ENCODE results near the gene RPGRIP1L. TPM values are rescaled to one million over a fixed set of nuclear protein-coding genes. Genes with fewer than 3 reads are reported as not detected.

RPGRIP1L gene
- total and polyA plus RNA-seq, 2 donors (not counting 1 experiment from before 2014, with no cell fraction given): 1.0 to 7.1 TPM

DNA sequence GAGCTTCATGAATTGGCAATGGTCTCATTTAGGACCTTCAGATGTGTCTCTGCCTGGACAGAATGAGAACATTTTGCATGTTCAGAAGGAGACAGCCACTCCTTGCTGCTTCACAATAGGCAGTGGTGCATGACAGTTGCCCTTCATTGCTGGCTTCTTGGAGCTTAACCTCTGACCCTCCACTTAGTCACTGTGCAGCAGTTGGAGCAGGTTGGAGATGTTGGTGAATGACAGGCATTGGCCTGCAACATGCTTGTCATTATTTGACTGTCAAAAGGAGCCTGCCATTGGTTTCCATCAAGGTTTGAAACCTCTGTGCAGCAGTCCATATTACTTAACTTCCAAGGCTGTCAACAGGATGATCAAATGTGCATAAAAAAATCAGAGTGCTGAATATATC is 23.0 kb upstream of the RPGRIP1L start:
- H3K4me2 ChIP-seq (replicated peaks; ENCODE audit: low read depth, low read length, poor library complexity, severe bottlenecking): no peak overlapping the region
- no peak for TF ChIP-seq EZH2 (IDR thresholded peaks at IDR 0.05; ENCODE audit: borderline replicate concordance, insufficient read depth, low read depth, low read length, poor library complexity, severe bottlenecking)
- TF ChIP-seq, protein P1, sequence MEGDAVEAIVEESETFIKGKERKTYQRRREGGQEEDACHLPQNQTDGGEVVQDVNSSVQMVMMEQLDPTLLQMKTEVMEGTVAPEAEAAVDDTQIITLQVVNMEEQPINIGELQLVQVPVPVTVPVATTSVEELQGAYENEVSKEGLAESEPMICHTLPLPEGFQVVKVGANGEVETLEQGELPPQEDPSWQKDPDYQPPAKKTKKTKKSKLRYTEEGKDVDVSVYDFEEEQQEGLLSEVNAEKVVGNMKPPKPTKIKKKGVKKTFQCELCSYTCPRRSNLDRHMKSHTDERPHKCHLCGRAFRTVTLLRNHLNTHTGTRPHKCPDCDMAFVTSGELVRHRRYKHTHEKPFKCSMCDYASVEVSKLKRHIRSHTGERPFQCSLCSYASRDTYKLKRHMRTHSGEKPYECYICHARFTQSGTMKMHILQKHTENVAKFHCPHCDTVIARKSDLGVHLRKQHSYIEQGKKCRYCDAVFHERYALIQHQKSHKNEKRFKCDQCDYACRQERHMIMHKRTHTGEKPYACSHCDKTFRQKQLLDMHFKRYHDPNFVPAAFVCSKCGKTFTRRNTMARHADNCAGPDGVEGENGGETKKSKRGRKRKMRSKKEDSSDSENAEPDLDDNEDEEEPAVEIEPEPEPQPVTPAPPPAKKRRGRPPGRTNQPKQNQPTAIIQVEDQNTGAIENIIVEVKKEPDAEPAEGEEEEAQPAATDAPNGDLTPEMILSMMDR (IDR thresholded peaks at IDR 0.05): no peak
- H3K27me3 ChIP-seq (replicated peaks in 1 of 4; ENCODE audit: control extremely low read depth in 1 of 4, control insufficient read depth in 3 of 4, insufficient read depth in 4 of 4, low read length in 3 of 4): no peaks in the 10 kb centered on the region
- POLR2A ChIA-PET: no interaction called here
- peaks cover 36% of the 10 kb centered on the region for H3K4me1 Mint-ChIP-seq
- H2AFZ ChIP-seq (ENCODE audit: insufficient read depth, low read depth, low read length, poor library complexity, severe bottlenecking): no peak overlapping the region
- H3K27ac ChIP-seq (ENCODE audit: low read length in 2 of 2): no peak overlapping the region
- peaks cover 4 to 5% of the 10 kb centered on the region in 2 donors for H3K4me1 ChIP-seq (ENCODE audit: control insufficient read depth in 2 of 2, insufficient read depth in 2 of 2, low read length in 2 of 2)
- peaks cover 0 to 1% (median 0%) of the 10 kb centered on the region in 3 donors for H3K9me3 ChIP-seq (ENCODE audit: control extremely low read depth in 1 of 3, control insufficient read depth in 2 of 3, insufficient read depth in 1 of 3, low read length in 2 of 3)
- no peak for ATAC-seq (ENCODE audit: low read depth)
- no peak overlapping the region for H3K4me3 Mint-ChIP-seq
- H3K36me3 ChIP-seq (replicated peaks in 1 of 2; ENCODE audit: control extremely low read depth in 1 of 2, control insufficient read depth in 1 of 2, extremely low read depth in 1 of 2, insufficient read depth in 2 of 2, low read length in 1 of 2): peaks cover 0 to 3% of the 10 kb centered on the region in 2 experiments
- peaks cover 38% of the 10 kb centered on the region for H4K20me1 ChIP-seq (ENCODE audit: control insufficient read depth, insufficient read depth, low read length, poor library complexity, severe bottlenecking)
- intact Hi-C loops (cut with micrococcal nuclease): no loop called here
- peaks cover 80% of the 10 kb centered on the region for H3K79me2 ChIP-seq (ENCODE audit: control insufficient read depth, insufficient read depth, low read length)
- no peak overlapping the region for H3K27ac Mint-ChIP-seq
- no peak overlapping the region for H3K4me3 ChIP-seq (ENCODE audit: control extremely low read depth in 1 of 5, extremely low read depth in 1 of 5, insufficient read depth in 1 of 5, low read depth in 2 of 5, low read length in 4 of 5)
- no peaks in the 10 kb centered on the region for H3K27me3 Mint-ChIP-seq
- CTCF ChIA-PET: interaction anchor here (1.3 kb wide), 1 partner anchor 15 kb away, joined by 3 read pairs; no protein-coding TSS in a partner anchor
- no peaks in the 10 kb centered on the region for H3K9me3 Mint-ChIP-seq (ENCODE audit: insufficient read depth)
- DNase-seq: no peak
- no peak overlapping the region for H3K9ac ChIP-seq (ENCODE audit: low read length)

DNA sequence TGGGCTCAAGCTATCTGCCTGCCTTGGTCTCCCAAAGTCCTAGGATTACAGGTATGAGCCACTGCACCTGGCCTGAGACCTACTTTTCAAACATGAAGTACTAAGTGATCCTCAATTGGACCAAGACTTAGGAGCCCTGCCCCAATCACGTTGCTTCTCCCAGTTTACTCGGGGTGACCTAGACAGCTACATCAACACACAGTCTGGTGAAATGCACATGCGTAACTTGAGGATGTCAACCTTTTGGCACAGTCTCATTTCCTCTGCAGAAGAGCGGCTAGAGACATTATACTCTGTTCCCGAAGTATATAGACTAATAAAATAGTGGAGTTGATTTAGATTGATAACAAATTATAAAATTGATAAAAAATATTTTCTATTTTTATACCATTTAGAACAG is 17.4 kb upstream of the RPGRIP1L start:
- 93% methylated on average over 2 of the region's 5 CpGs for WGBS (ENCODE audit: insufficient coverage)
- H3K4me1 Mint-ChIP-seq: peaks cover 11% of the 10 kb centered on the region
- no peak for DNase-seq
- H3K27me3 Mint-ChIP-seq: no peaks in the 10 kb centered on the region
- Histone ChIP-seq H3K36me3 (replicated peaks in 1 of 2; ENCODE audit: control extremely low read depth in 1 of 2, control insufficient read depth in 1 of 2, extremely low read depth in 1 of 2, insufficient read depth in 2 of 2, low read length in 1 of 2) (no peaks in the 10 kb centered on the region), H3K9ac (ENCODE audit: low read length) (no peak overlapping the region), H3K4me2 (replicated peaks; ENCODE audit: low read depth, low read length, poor library complexity, severe bottlenecking) (no peak overlapping the region), H4K20me1 (ENCODE audit: control insufficient read depth, insufficient read depth, low read length, poor library complexity, severe bottlenecking) (peaks cover 24% of the 10 kb centered on the region), H3K79me2 (ENCODE audit: control insufficient read depth, insufficient read depth, low read length) (peaks cover 75% of the 10 kb centered on the region), H3K27ac (ENCODE audit: low read length in 2 of 2) (no peak overlapping the region), H3K4me1 (ENCODE audit: control insufficient read depth in 2 of 2, insufficient read depth in 2 of 2, low read length in 2 of 2) (no peaks in the 10 kb centered on the region), H2AFZ (ENCODE audit: insufficient read depth, low read depth, low read length, poor library complexity, severe bottlenecking) (no peak overlapping the region), H3K4me3 (ENCODE audit: control extremely low read depth in 1 of 5, extremely low read depth in 1 of 5, insufficient read depth in 1 of 5, low read depth in 2 of 5, low read length in 4 of 5) (no peak overlapping the region), H3K9me3 (ENCODE audit: control extremely low read depth in 1 of 3, control insufficient read depth in 2 of 3, insufficient read depth in 1 of 3, low read length in 2 of 3) (no peaks in the 10 kb centered on the region), H3K27me3 (replicated peaks in 1 of 4; ENCODE audit: control extremely low read depth in 1 of 4, control insufficient read depth in 3 of 4, insufficient read depth in 4 of 4, low read length in 3 of 4) (no peaks in the 10 kb centered on the region)
- intact Hi-C loops (cut with micrococcal nuclease): no loop called here
- H3K9me3 Mint-ChIP-seq (ENCODE audit: insufficient read depth): no peaks in the 10 kb centered on the region
- ATAC-seq (ENCODE audit: low read depth): no peak
- no peak overlapping the region for H3K4me3 Mint-ChIP-seq
- ChIA-PET POLR2A (no interaction called here), CTCF (no interaction called here)
- no peak overlapping the region for H3K27ac Mint-ChIP-seq
- TF ChIP-seq EZH2 (IDR thresholded peaks at IDR 0.05; ENCODE audit: borderline replicate concordance, insufficient read depth, low read depth, low read length, poor library complexity, severe bottlenecking): no peak
- TF ChIP-seq, protein P1 (IDR thresholded peaks at IDR 0.05): no peak
